HG03460 (cell line): ENCODE measurements around the gene TMC1.
"Not testable (repeated sequence)": the region's sequence is repeated elsewhere in the genome, so short reads cannot be mapped to it uniquely, and the experiment has no call there.

Experiments used
- ATAC-seq: cut with Tn5 transposase; IDR thresholded peaks from one replicate; pipeline ENCODE4 v1.9.1; 2021; ENCODE audit not compliant: unreplicated experiment

TMC1 gene

GRCh38 chr9:72856972-72857623 is 335.7 kb downstream of the TMC1 start:
- ATAC-seq = no peak

DNA sequence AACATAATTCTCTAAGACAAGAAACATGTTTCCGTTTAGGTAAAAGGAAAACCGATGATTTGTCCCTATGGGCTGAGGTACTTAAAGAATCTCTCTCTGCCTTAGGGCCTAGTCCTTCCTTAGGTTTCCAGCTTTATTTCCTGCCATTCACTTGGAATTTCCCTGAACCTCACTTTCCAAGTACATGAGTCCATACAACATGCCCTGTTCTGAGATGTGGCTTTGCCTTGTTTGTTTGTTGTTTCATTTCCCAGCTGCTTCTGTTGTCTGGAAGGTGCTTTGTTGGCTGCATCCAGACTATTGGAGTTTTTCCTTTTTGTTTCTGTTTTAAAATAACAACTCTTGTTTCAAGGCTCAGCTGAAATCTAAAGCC is 336.2 kb downstream of the TMC1 start:
- ATAC-seq = no peak

- ATAC-seq = no peak
These were observed 336.9 kb downstream of the TMC1 start for GRCh38 chr9:72858089-72858912.

- ATAC-seq = not testable (repeated sequence)
These were observed 341.4 kb downstream of the TMC1 start for GRCh38 chr9:72862788-72863187.

- no peak for ATAC-seq
These were observed 342.2 kb downstream of the TMC1 start for GRCh38 chr9:72863456-72864094.

- ATAC-seq = no peak
These were observed 342.9 kb downstream of the TMC1 start for GRCh38 chr9:72864327-72864726.

DNA sequence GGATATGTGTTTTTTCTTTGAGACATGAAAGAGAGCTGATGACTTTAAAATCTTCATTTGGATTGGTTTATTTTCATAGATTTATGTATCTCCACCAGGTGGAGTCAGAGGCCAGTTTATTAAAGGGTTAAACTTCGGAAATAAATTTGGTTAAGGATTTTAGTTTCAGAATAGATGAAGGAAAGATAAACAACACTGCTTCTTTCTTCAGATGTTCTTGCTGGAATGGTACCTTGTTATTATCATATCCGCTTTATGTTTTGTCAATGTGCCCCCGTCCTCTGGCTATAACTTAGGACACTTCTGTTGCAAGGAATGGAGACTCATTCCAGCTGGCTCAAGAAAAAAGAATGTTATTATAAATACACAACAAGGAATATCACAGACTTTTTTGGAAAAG is 350.3 kb downstream of the TMC1 start:
- no peak for ATAC-seq

- ATAC-seq = no peak
These were observed 351.3 kb downstream of the TMC1 start for GRCh38 chr9:72872718-72873117.

- no peak for ATAC-seq
These were observed 352.0 kb downstream of the TMC1 start for GRCh38 chr9:72873456-72873855.

GRCh38 chr9:72874344-72874743 is 352.9 kb downstream of the TMC1 start:
- ATAC-seq = no peak

DNA sequence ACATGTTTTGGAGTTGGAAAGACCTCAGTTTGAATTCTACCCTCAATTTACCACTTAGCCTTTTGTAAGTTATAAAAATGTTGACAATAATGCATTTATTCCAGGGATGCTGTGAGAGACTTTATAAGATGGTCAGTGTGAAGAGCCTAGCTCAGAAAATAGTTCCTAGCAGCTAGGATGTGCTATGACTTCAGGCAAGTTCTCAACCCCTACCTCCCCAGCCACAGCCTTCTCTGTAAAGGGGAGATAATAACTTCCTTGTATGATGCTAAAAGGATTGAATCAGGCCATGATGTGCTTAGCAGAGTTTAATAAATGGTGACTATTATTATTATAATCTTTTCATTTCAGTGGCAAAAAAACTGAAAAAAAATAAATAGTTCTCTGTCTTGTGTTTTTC is 353.8 kb downstream of the TMC1 start:
- no peak for ATAC-seq

DNA sequence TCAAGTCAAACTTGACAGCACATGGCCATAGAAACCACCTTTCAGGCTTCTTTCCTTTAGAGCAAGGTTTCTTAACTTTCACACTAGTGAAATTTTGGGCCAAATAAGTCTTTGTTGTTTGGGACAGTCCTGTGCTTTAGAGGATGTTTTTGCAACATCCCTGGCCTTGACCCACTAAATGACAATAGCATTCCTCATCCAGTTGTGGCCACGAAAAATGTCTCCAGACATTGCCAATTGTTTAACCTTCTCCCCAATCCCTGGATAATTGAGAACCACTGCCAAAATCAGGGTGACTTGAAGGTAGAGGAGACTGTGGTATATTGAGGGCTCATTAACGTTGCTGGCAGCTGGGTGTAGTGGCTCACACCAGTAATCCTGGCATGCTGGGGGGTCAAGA is 359.4 kb downstream of the TMC1 start:
- no peak for ATAC-seq

GRCh38 chr9:72882117-72882775 is 360.8 kb downstream of the TMC1 start:
- no peak for ATAC-seq

DNA sequence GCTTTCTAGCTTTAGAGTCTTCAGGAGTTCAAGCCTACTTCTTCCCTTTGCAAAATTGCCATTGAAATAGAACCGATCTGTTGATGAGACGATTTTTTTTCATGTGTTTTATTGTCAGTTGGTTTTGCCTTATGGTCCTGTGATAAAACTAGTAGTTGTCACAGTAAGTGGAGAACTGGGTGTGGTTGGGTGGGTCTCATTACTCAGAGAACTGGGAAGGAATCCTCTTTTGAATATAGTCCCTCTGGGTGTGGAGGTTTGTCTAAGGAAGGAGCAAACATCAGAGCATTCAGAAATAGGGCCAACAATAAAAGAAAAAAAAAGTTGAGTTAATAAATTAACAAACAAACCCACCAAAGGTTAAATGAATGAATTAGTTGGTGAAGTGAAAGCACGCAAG is 362.5 kb downstream of the TMC1 start:
- no peak for ATAC-seq

- no peak for ATAC-seq
These were observed 363.1 kb downstream of the TMC1 start for GRCh38 chr9:72884508-72884907.
